ENCODE measurements around the gene TPCN2. TPM values are rescaled to one million over a fixed set of nuclear protein-coding genes. Genes with fewer than 3 reads are reported as not detected.

Gene TPCN2
- total RNA-seq, 3 donors from 2014 or later (not counting 1 experiment from before 2014, with no cell fraction given), result 14.9 to 18.3 (median 18.2) TPM

- 92% methylated on average over 14 of the region's 14 CpGs for WGBS (ENCODE audit: insufficient coverage)
- Histone ChIP-seq H3K4me1 (ENCODE audit: control insufficient read depth, insufficient read depth, low read length) (no peaks in the 10 kb centered on the region), H3K9me3 (ENCODE audit: control insufficient read depth, insufficient read depth, low read length) (no peaks in the 10 kb centered on the region), H3K27me3 (ENCODE audit: control insufficient read depth, insufficient read depth, low read length) (peaks cover 3% of the 10 kb centered on the region), H3K4me3 (ENCODE audit: low read length) (no peak overlapping the region), H3K36me3 (ENCODE audit: control insufficient read depth, insufficient read depth, low read length) (no peaks in the 10 kb centered on the region), H3K27ac (ENCODE audit: low read length) (no peak overlapping the region)
- intact Hi-C loops (cut with micrococcal nuclease), result loop anchor here (5.0 kb wide), 1 partner anchor 788 kb away; no protein-coding TSS in a partner anchor
- Mint-ChIP-seq H3K9me3 (no peaks in the 10 kb centered on the region), H3K27ac (no peak overlapping the region), H3K4me3 (no peak overlapping the region), H3K27me3 (ENCODE audit: low read depth in 2 of 2) (peaks cover under 1 to 5% of the 10 kb centered on the region in 2 donors), H3K36me3 (no peaks in the 10 kb centered on the region), H3K4me1 (no peaks in the 10 kb centered on the region)
- ATAC-seq (no peak), DNase-seq (no peak)
- TF ChIP-seq CTCF (IDR thresholded peaks at IDR 0.05), result no peak
Observed at GRCh38 chr11:69104212-69104855, 55.6 kb downstream of the TPCN2 start.

GRCh38 chr11:69104856-69105395 lies 56.2 kb downstream of the TPCN2 start:
- Histone ChIP-seq H3K27ac (ENCODE audit: low read length) (no peak overlapping the region), H3K9me3 (ENCODE audit: control insufficient read depth, insufficient read depth, low read length) (no peaks in the 10 kb centered on the region), H3K27me3 (ENCODE audit: control insufficient read depth, insufficient read depth, low read length) (peaks cover 3% of the 10 kb centered on the region), H3K36me3 (ENCODE audit: control insufficient read depth, insufficient read depth, low read length) (no peaks in the 10 kb centered on the region), H3K4me3 (ENCODE audit: low read length) (no peak overlapping the region), H3K4me1 (ENCODE audit: control insufficient read depth, insufficient read depth, low read length) (no peaks in the 10 kb centered on the region)
- H3K4me1 Mint-ChIP-seq, result no peaks in the 10 kb centered on the region
- H3K4me3 Mint-ChIP-seq, result no peak overlapping the region
- no peaks in the 10 kb centered on the region for H3K9me3 Mint-ChIP-seq
- intact Hi-C loops (cut with micrococcal nuclease), result loop anchor here (5.0 kb wide), 1 partner anchor 787 kb away; no protein-coding TSS in a partner anchor
- ATAC-seq (no peak), DNase-seq (no peak)
- peaks cover 4 to 7% of the 10 kb centered on the region in 2 donors for H3K27me3 Mint-ChIP-seq (ENCODE audit: low read depth in 2 of 2)
- H3K27ac Mint-ChIP-seq, result no peak overlapping the region
- H3K36me3 Mint-ChIP-seq, result no peaks in the 10 kb centered on the region
- TF ChIP-seq CTCF (IDR thresholded peaks at IDR 0.05), result no peak
- 90% methylated on average over 21 of the region's 21 CpGs for WGBS (ENCODE audit: insufficient coverage)

GRCh38 chr11:69105461-69106030 lies 56.8 kb downstream of the TPCN2 start:
- Mint-ChIP-seq H3K4me3 (no peak overlapping the region), H3K4me1 (no peaks in the 10 kb centered on the region), H3K36me3 (no peaks in the 10 kb centered on the region), H3K9me3 (peaks cover 0 to 4% of the 10 kb centered on the region in 2 donors), H3K27ac (no peak overlapping the region), H3K27me3 (ENCODE audit: low read depth in 2 of 2) (peaks cover 2 to 7% of the 10 kb centered on the region in 2 donors)
- Histone ChIP-seq H3K27me3 (ENCODE audit: control insufficient read depth, insufficient read depth, low read length) (peaks cover 3% of the 10 kb centered on the region), H3K9me3 (ENCODE audit: control insufficient read depth, insufficient read depth, low read length) (no peaks in the 10 kb centered on the region), H3K36me3 (ENCODE audit: control insufficient read depth, insufficient read depth, low read length) (no peaks in the 10 kb centered on the region), H3K27ac (ENCODE audit: low read length) (no peak overlapping the region), H3K4me3 (ENCODE audit: low read length) (no peak overlapping the region), H3K4me1 (ENCODE audit: control insufficient read depth, insufficient read depth, low read length) (no peaks in the 10 kb centered on the region)
- intact Hi-C loops (cut with micrococcal nuclease), result no loop called here
- TF ChIP-seq CTCF (IDR thresholded peaks at IDR 0.05), result no peak
- no peak for ATAC-seq
- no peak for DNase-seq
- 85% methylated on average over 18 of the region's 18 CpGs for WGBS (ENCODE audit: insufficient coverage)

All from natural killer cell (primary cell).